BJ (cell line): ENCODE data around the gene ADAMTS12. TPM values are rescaled to one million over a fixed set of nuclear protein-coding genes. Genes with fewer than 3 reads are reported as not detected.

Source experiments
- CTCF ChIA-PET: fragments of 350-600 bp; formaldehyde crosslinking; extraction: SDS; loops from one replicate; lab custom pipeline; 2021; ENCODE audit warnings: antibody characterized with exemption, inconsistent platforms; lab: Yijun Ruan, JAX
- POLR2A ChIA-PET: fragments of 300-600 bp; sonication (Branson Sonifier 250); formaldehyde crosslinking; extraction: SDS; loops from one replicate; lab custom pipeline; 2021; ENCODE audit warnings: antibody characterized with exemption; lab: Charles Lee
- DNase-seq: peaks from one replicate; pipeline ENCODE4 v3.0.0-alpha.2; 2011; ENCODE audit warnings: low read depth
- H3K27me3 ChIP-seq: 2 replicates; pipeline ENCODE4 v1.6.0; 2011; ENCODE audit warnings: low read length; ENCODE audit not compliant: control insufficient read depth, insufficient read depth
- H3K36me3 ChIP-seq: 2 replicates; pipeline ENCODE4 v1.5.1; 2011; ENCODE audit warnings: low read length; ENCODE audit not compliant: control insufficient read depth, insufficient read depth
- H3K4me3 ChIP-seq: 2 replicates; pipeline ENCODE4 v1.5.1; 2011; ENCODE audit warnings: low read depth, mild to moderate bottlenecking, control low read depth, low read length
- polyA plus RNA-seq: library from polyadenylated mRNA; depleted of rRNA; stranded (reverse); fragments of >200 nt; gene quantifications from 2 replicates; pipeline ENCODE4 v1.2.3, GENCODE V29; 2011
- TF ChIP-seq, protein P1 (sequence below): IDR thresholded peaks from 2 replicates; pipeline ENCODE4 v1.5.1; 2011; ENCODE audit warnings: low read depth, mild to moderate bottlenecking, control low read depth, inconsistent platforms, low read length, moderate library complexity; ENCODE audit not compliant: insufficient read depth

ADAMTS12 gene
- polyA plus RNA-seq, 1 experiment, result 25.6 TPM

DNA sequence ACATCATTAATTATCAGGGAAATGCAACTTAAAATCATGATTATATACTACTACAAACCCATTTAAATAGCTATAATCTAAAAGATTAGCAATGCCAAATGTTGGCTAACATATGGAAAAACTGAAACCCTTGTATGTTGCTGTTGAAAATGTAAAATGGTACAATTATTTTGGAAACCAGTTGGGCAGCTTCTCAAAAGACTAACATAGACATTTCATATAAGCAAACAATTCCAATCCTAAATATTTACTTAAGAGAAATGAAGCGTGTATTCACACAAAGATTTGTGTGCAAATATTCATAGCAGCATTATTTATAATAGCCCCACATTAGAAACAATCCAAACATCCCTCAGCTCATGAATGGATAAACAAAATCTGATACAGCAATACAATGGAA lies 106.2 kb downstream of the ADAMTS12 start:
- Histone ChIP-seq H3K4me3 (no peak overlapping the region), H3K36me3 (no peaks in the 10 kb centered on the region), H3K27me3 (no peaks in the 10 kb centered on the region)
- ChIA-PET CTCF (no interaction called here), POLR2A (no interaction called here)
- TF ChIP-seq, protein P1, sequence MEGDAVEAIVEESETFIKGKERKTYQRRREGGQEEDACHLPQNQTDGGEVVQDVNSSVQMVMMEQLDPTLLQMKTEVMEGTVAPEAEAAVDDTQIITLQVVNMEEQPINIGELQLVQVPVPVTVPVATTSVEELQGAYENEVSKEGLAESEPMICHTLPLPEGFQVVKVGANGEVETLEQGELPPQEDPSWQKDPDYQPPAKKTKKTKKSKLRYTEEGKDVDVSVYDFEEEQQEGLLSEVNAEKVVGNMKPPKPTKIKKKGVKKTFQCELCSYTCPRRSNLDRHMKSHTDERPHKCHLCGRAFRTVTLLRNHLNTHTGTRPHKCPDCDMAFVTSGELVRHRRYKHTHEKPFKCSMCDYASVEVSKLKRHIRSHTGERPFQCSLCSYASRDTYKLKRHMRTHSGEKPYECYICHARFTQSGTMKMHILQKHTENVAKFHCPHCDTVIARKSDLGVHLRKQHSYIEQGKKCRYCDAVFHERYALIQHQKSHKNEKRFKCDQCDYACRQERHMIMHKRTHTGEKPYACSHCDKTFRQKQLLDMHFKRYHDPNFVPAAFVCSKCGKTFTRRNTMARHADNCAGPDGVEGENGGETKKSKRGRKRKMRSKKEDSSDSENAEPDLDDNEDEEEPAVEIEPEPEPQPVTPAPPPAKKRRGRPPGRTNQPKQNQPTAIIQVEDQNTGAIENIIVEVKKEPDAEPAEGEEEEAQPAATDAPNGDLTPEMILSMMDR, result no peak
- no peak for DNase-seq

DNA sequence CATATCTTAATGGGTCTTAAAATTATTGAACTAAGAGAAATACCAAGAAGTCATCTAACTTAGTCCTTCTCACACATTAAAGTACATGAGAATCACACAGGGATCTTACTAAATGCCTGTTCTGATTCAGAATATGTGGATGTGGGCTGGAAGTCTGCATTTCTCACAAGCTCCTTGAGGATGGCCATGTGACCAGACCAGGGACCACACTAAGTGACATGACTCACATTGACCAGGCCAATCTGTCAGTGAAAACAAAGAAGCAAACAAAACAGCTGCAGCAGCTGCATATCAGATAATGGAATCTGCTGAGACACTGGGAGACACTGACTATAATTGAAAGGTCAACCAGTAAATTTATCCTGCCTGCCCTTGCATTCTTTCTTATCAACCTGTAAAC lies 110.5 kb downstream of the ADAMTS12 start:
- TF ChIP-seq, protein P1, result no peak
- H3K27me3 ChIP-seq, result no peaks in the 10 kb centered on the region
- peak; percentile 29 for DNase-seq
- no peaks in the 10 kb centered on the region for H3K36me3 ChIP-seq
- ChIA-PET POLR2A (interaction anchor here (0.6 kb wide), 1 partner anchor 90 kb away, joined by 3 read pairs; no protein-coding TSS in a partner anchor), CTCF (interaction anchor here (0.6 to 1.5 kb wide), 4 partner anchors 9 to 118 kb away, joined by 3 to 6 read pairs (median 3); no protein-coding TSS in a partner anchor)
- H3K4me3 ChIP-seq, result no peak overlapping the region

DNA sequence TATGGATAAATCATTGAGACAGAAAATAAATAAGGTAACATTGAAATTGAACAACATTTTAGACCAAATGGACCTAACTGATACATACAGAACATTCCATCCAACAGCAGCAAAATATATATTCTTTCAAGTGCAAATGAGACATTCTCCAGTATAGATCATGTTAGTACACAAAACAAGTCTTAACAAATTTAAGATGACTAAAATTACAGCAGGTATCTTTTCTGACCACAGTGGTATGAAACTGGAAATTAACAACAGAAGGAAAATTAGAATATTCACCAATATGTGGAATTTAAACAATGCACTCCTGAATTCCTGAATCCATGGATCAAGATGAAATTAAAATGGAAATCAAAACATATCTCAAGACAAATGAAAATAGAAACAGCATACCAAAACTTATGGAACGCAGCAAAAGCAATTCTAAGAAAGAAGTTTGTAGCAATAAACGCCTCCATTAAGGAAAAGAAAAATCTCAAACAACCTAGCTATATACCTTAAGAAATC lies 115.6 kb downstream of the ADAMTS12 start:
- H3K27me3 ChIP-seq, result no peaks in the 10 kb centered on the region
- no peak for DNase-seq
- no peak overlapping the region for H3K4me3 ChIP-seq
- CTCF ChIA-PET, result no interaction called here
- POLR2A ChIA-PET, result no interaction called here
- no peaks in the 10 kb centered on the region for H3K36me3 ChIP-seq
- TF ChIP-seq, protein P1, result no peak

DNA sequence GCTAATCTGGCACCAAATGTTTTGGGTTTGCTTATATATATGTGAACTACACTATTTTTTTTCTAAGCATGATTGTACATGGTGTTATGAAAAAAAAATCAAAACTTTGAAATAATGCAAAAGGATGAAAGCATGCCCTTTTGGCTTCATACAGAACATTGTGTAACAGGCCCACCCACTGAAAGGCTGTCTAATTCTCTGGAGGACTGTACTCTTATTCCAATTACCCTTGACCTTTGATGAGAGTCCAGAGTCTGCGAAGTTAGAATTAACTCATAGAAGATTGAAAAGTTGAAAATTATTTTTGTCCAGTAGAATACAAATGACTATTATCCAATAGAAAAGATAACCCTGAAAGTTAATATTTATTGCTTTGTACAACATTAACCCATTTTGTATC lies 117.4 kb downstream of the ADAMTS12 start:
- ChIA-PET POLR2A (no interaction called here), CTCF (no interaction called here)
- H3K4me3 ChIP-seq, result no peak overlapping the region
- no peaks in the 10 kb centered on the region for H3K27me3 ChIP-seq
- DNase-seq, result no peak
- TF ChIP-seq, protein P1, result no peak
- H3K36me3 ChIP-seq, result no peaks in the 10 kb centered on the region

DNA sequence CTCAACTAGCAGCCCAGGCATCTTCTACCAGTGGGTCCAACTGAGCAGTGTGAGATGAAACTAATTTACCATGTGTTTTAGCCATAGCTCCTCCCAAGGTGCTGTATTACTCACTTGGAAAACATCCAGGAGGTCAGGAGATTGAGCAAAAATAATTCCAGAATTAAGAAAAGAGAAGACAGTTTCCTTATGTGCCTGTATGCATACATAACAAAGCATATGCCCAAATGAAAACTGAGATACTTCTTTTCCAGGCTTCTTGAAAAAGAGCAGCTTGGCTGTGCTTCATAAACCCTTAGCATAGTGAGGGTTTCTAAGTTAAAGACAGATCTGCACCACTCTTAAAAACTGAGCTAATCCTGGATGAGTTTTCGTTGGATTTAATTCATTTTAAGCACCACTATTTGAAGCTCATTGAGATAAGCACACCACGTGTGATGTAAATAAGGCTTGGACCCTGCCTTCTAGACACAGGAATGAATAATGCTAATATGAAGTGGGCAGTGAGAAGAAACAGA lies 119.4 kb downstream of the ADAMTS12 start:
- POLR2A ChIA-PET, result no interaction called here
- CTCF ChIA-PET, result interaction anchor here (0.7 to 1.4 kb wide), 3 partner anchors 8 to 333 kb away, joined by 3 read pairs; no protein-coding TSS in a partner anchor

More for the DNA sequence above, 119.4 kb downstream of the ADAMTS12 start:
- Histone ChIP-seq H3K4me3 (no peak overlapping the region), H3K27me3 (no peaks in the 10 kb centered on the region), H3K36me3 (no peaks in the 10 kb centered on the region)
- DNase-seq, result no peak
- TF ChIP-seq, protein P1, result no peak
